Fibroblast of pulmonary artery (primary cell): ENCODE measurements around the gene CPT1C.
A peak's percentile ranks its signal among the peaks of the same experiment; 100 is the strongest.

Experiments
- DNase-seq: peaks from one replicate; pipeline ENCODE4 v3.0.0-alpha.2; 2010; ENCODE audit warnings: low read depth
- H3K4me3 ChIP-seq: replicated peaks from 2 replicates; pipeline ENCODE4 v1.5.1; 2011; ENCODE audit warnings: low read depth, mild to moderate bottlenecking, control low read depth, low read length, moderate library complexity
- CTCF ChIP-seq: IDR thresholded peaks from 2 replicates; pipeline ENCODE4 v1.5.1; 2011; ENCODE audit warnings: mild to moderate bottlenecking, control low read depth, low read length, inconsistent platforms; ENCODE audit errors: missing control alignments

Gene CPT1C

DNA sequence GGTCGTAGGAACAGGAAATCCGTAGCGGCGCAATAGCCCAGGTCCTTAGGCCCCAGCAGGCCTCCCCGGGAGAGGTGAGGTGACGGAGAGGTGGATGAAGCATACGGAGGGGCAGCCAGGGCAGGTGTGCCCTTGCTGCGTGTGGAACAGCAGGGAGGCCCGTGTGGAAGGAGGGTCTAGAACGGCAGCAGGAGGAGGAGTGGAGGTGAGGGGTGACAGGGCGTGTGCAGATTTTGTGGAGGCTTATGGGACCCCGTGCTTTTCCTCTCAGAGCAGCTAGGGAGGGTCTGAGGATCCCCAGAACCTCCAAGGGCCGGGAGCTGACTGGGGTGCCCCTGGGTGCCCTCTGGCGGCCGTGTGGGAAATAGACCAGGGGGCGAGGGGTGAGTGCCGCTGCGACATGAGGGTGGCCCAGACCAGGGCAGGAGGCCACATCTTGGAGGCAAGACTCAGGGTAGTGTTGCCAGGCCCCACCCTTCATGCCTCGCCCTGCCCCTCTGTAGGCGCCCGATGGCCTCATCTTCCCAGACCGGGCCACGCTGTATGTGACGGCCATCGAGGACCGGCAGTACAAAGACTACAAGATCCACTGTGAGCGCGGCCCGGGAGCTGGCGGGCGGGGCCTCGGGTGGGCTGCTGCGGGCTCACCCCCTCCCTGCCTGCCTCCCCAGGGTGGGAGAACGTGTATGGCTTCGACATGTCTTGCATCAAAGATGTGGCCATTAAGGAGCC lies 6.5 kb upstream of the CPT1C start:
- DNase-seq, result no peak
- peak; percentile 47 for TF ChIP-seq CTCF
- no peak overlapping the region for H3K4me3 ChIP-seq

- TF ChIP-seq CTCF, result no peak
- H3K4me3 ChIP-seq, result no peak overlapping the region
- DNase-seq, result no peak
These were observed 5.8 kb upstream of the CPT1C start for GRCh38 chr19:49684983-49685553.

DNA sequence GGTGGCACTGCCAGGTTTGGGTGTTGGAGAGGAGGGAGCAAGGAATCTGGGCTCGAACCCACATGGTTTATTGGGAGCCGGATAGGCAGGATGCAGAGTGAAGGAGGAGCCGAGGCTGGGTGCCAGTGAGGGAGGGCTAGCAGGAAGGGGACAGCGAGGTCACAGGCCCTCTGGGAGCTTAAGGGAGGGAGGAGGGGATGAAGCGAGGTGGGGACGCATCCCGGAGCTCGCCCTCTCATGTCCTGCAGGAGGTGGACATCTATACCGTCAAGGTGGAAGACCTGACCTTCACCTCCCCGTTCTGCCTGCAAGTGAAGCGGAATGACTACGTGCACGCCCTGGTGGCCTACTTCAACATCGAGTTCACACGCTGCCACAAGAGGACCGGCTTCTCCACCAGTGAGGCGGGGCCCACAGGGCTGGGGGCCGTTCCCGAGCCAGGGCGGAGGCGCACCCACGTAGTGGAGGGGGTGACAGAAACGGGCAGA lies 5.0 kb upstream of the CPT1C start:
- no peak for DNase-seq
- H3K4me3 ChIP-seq, result no peak overlapping the region
- no peak for TF ChIP-seq CTCF

- TF ChIP-seq CTCF, result no peak
- no peak for DNase-seq
- H3K4me3 ChIP-seq, result no peak overlapping the region
These were observed 4.3 kb upstream of the CPT1C start for GRCh38 chr19:49686503-49687088.

DNA sequence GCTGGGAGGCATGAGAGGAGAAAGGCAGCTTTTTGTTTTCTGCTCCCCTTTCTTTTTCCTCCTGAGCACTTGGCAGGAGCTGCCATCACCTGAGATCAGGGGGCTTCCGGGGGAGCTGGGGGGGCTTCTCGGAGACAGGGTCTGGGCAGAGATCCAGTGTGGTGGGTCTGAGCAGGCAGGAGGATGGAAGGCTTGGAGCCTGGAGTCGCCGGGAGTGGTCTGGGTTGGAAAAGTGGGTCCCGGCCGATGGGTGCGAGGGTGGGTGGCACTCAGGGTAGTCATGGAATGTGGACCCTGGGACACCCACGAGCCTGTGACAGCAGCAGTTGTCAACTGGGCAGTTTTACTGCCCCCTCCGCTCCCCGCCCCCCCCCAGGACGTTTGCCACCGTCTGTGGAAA lies 3.8 kb upstream of the CPT1C start:
- TF ChIP-seq CTCF, result no peak
- H3K4me3 ChIP-seq, result no peak overlapping the region
- DNase-seq, result no peak

DNA sequence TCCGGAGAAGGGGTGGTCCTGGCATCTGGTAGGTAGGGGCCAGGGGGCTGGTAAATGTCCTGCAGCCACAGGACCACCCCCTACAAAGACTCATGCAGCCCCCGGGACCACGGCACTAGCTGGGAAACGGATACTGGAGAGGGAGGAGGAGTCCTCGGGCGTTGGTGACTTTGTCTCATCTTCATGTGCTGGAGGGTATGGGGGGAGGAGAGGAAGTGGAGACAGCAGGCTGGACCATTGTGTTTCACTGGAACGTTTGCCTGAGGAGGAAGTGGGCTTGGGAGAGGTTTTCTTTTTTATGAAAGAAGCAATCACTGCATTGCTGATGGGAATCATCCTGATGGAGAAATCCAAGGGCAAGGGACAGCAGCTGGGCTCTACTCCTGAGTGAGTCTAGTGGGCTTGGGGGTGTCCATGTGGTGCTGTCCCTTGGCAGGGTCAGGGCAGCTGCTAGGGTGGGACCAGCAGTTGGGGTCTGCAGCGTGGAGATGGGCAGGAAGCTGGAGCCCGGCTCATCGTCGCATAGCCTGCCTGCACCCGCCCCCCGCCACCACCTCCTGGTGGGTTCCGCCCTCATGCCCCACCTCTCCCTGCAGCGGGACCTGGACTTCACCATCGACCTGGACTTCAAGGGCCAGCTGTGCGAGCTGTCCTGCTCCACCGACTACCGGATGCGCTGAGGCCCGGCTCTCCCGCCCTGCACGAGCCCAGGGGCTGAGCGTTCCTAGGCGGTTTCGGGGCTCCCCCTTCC lies 3.2 kb upstream of the CPT1C start:
- TF ChIP-seq CTCF, result no peak
- no peak overlapping the region for H3K4me3 ChIP-seq
- peak; percentile 60 for DNase-seq
